SU-DHL-6 (cell line): ENCODE results near the gene C10orf105.

Experiments
- H2AFZ ChIP-seq: fragments of 200-600 bp; sonication (generic); 2 replicates; pipeline ENCODE4 v1.6.1; 2014; ENCODE audit warnings: low read depth, mild to moderate bottlenecking, moderate library complexity, mixed read lengths, antibody characterized with exemption, low read length; ENCODE audit not compliant: severe bottlenecking
- H3F3A ChIP-seq: fragments of 200-600 bp; shearing (Covaris generic); 2 replicates; pipeline ENCODE4 v1.6.0; 2016; ENCODE audit warnings: antibody characterized with exemption, mild to moderate bottlenecking; ENCODE audit not compliant: insufficient read depth
- H3K27ac ChIP-seq: fragments of 200-600 bp; sonication (generic); 2 replicates; pipeline ENCODE4 v1.5.1; 2016; ENCODE audit warnings: low read depth, mild to moderate bottlenecking, low read length, moderate library complexity, mixed read lengths
- H3K27me3 ChIP-seq: fragments of 200-600 bp; sonication (generic), shearing (Covaris generic); 2 replicates; pipeline ENCODE4 v1.6.0; 2014; ENCODE audit warnings: mild to moderate bottlenecking, low read length
- H3K36me3 ChIP-seq: fragments of 200-600 bp; sonication (generic); 2 replicates; pipeline ENCODE4 v1.6.1; 2014; ENCODE audit warnings: mild to moderate bottlenecking, low read length, mixed read lengths
- H3K4me2 ChIP-seq: fragments of 300-600, 200-600 bp; shearing (Covaris generic), sonication (generic); 2 replicates; pipeline ENCODE4 v1.6.0; 2014; ENCODE audit warnings: low read length, low read depth, mild to moderate bottlenecking; ENCODE audit not compliant: poor library complexity, severe bottlenecking
- H3K4me3 ChIP-seq: fragments of 200-600 bp; sonication (generic); 2 replicates; pipeline ENCODE4 v1.5.1; 2014; ENCODE audit warnings: antibody characterized with exemption, low read length, mild to moderate bottlenecking, mixed read lengths; ENCODE audit not compliant: insufficient read depth, poor library complexity, severe bottlenecking
- H3K79me2 ChIP-seq: fragments of 200-600 bp; sonication (generic); 2 replicates; pipeline ENCODE4 v1.6.1; 2014; ENCODE audit warnings: mild to moderate bottlenecking, low read length, moderate library complexity; ENCODE audit not compliant: insufficient read depth
- H3K9ac ChIP-seq: fragments of 200-600 bp; sonication (generic); 2 replicates; pipeline ENCODE4 v1.7.0; 2014; ENCODE audit warnings: mild to moderate bottlenecking, low read length
- H3K9me2 ChIP-seq: fragments of 200-600 bp; sonication (generic); replicated peaks from 2 replicates; pipeline ENCODE4 v1.6.1; 2014; ENCODE audit warnings: low read length; ENCODE audit not compliant: insufficient read depth
- H3K9me3 ChIP-seq: fragments of 200-600 bp; sonication (generic); 2 replicates; pipeline ENCODE4 v1.6.1; 2014; ENCODE audit warnings: low read length, mixed read lengths; ENCODE audit not compliant: insufficient read depth
- H4K20me1 ChIP-seq: fragments of 200-600 bp; sonication (generic); 2 replicates; pipeline ENCODE4 v1.6.1; 2014; ENCODE audit warnings: low read depth, mild to moderate bottlenecking, antibody characterized with exemption, low read length, moderate library complexity, mixed read lengths
- CTCF ChIP-seq: fragments of 200-600 bp; sonication (generic); IDR thresholded peaks from one replicate; pipeline ENCODE4 v1.5.1; 2017; ENCODE audit warnings: antibody characterized with exemption, mild to moderate bottlenecking, low read length, moderate library complexity; ENCODE audit not compliant: insufficient read depth, poor library complexity, severe bottlenecking
- EZH2phosphoT487 ChIP-seq: fragments of 200-600 bp; sonication (generic), shearing (Covaris generic); conservative IDR thresholded peaks from 2 replicates; pipeline ENCODE4 v1.6.1; 2018; ENCODE audit warnings: mild to moderate bottlenecking, antibody characterized with exemption, low read length, moderate library complexity, mixed read lengths

Gene C10orf105

GRCh38 chr10:71694567-71694968 is 25.0 kb downstream of the C10orf105 start:
- TF ChIP-seq EZH2phosphoT487 (no peak), CTCF (no peak)
- Histone ChIP-seq H3K79me2 (no peaks in the 10 kb centered on the region), H2AFZ (no peak overlapping the region), H3K27ac (no peak overlapping the region), H3K9ac (no peak overlapping the region), H4K20me1 (no peaks in the 10 kb centered on the region), H3K4me2 (no peak overlapping the region), H3K27me3 (no peaks in the 10 kb centered on the region), H3F3A (no peaks in the 10 kb centered on the region), H3K9me3 (no peaks in the 10 kb centered on the region), H3K4me3 (no peak overlapping the region), H3K36me3 (no peaks in the 10 kb centered on the region), H3K9me2 (no peaks in the 10 kb centered on the region)

- TF ChIP-seq CTCF (no peak), EZH2phosphoT487 (no peak)
- Histone ChIP-seq H2AFZ (no peak overlapping the region), H3K9me2 (no peaks in the 10 kb centered on the region), H3K27me3 (no peaks in the 10 kb centered on the region), H3K79me2 (no peaks in the 10 kb centered on the region), H3K4me2 (no peak overlapping the region), H3K9ac (no peak overlapping the region), H3F3A (no peaks in the 10 kb centered on the region), H3K4me3 (no peak overlapping the region), H4K20me1 (no peaks in the 10 kb centered on the region), H3K36me3 (no peaks in the 10 kb centered on the region), H3K27ac (no peak overlapping the region), H3K9me3 (no peaks in the 10 kb centered on the region)
These were observed 25.5 kb downstream of the C10orf105 start for GRCh38 chr10:71694039-71694501.

- no peaks in the 10 kb centered on the region for H3K9me2 ChIP-seq
- H3F3A ChIP-seq, result no peaks in the 10 kb centered on the region
- no peaks in the 10 kb centered on the region for H3K79me2 ChIP-seq
- H3K4me3 ChIP-seq, result no peak overlapping the region
- no peak overlapping the region for H3K9ac ChIP-seq
- no peaks in the 10 kb centered on the region for H3K9me3 ChIP-seq
- H3K36me3 ChIP-seq, result no peaks in the 10 kb centered on the region
- H2AFZ ChIP-seq, result no peak overlapping the region
- no peak overlapping the region for H3K27ac ChIP-seq
- no peaks in the 10 kb centered on the region for H4K20me1 ChIP-seq
- TF ChIP-seq EZH2phosphoT487 (no peak), CTCF (no peak)
- no peaks in the 10 kb centered on the region for H3K27me3 ChIP-seq
- H3K4me2 ChIP-seq, result no peak overlapping the region
These were observed 26.2 kb downstream of the C10orf105 start for GRCh38 chr10:71693377-71693776.
